GM19025 (cell line): ENCODE data around the gene NHLRC2.

Source experiments
- ATAC-seq: cut with Tn5 transposase; IDR thresholded peaks from one replicate; pipeline ENCODE4 v1.9.1; 2021; ENCODE audit warnings: mild to moderate bottlenecking, low read depth, moderate library complexity; ENCODE audit not compliant: unreplicated experiment

NHLRC2 gene

GRCh38 chr10:113899952-113900598 is 45.6 kb downstream of the NHLRC2 start:
- ATAC-seq = no peak

- ATAC-seq = no peak
Measured at GRCh38 chr10:113905756-113906155, 51.3 kb downstream of the NHLRC2 start.

- no peak for ATAC-seq
Measured at GRCh38 chr10:113907166-113907565, 52.7 kb downstream of the NHLRC2 start.

GRCh38 chr10:113908236-113908635 is 53.8 kb downstream of the NHLRC2 start:
- ATAC-seq = no peak

GRCh38 chr10:113911113-113911512 is 56.7 kb downstream of the NHLRC2 start:
- ATAC-seq = no peak

GRCh38 chr10:113911839-113912238 is 57.4 kb downstream of the NHLRC2 start:
- ATAC-seq = no peak

GRCh38 chr10:113912582-113912981 is 58.1 kb downstream of the NHLRC2 start:
- no peak for ATAC-seq

GRCh38 chr10:113914956-113915355 is 60.5 kb downstream of the NHLRC2 start:
- ATAC-seq = no peak

- no peak for ATAC-seq
Measured at GRCh38 chr10:113915540-113915939, 61.1 kb downstream of the NHLRC2 start.

- no peak for ATAC-seq
Measured at GRCh38 chr10:113916053-113916452, 61.6 kb downstream of the NHLRC2 start.

GRCh38 chr10:113917636-113918035 is 63.2 kb downstream of the NHLRC2 start:
- no peak for ATAC-seq

- no peak for ATAC-seq
Measured at GRCh38 chr10:113920114-113920513, 65.7 kb downstream of the NHLRC2 start.

GRCh38 chr10:113920875-113921274 is 66.4 kb downstream of the NHLRC2 start:
- ATAC-seq = no peak

- ATAC-seq = no peak
Measured at GRCh38 chr10:113921561-113922370, 67.3 kb downstream of the NHLRC2 start.

- no peak for ATAC-seq
Measured at GRCh38 chr10:113922787-113923570, 68.5 kb downstream of the NHLRC2 start.

GRCh38 chr10:113924186-113924585 is 69.7 kb downstream of the NHLRC2 start:
- no peak for ATAC-seq

- ATAC-seq = no peak
Measured at GRCh38 chr10:113924664-113925063, 70.2 kb downstream of the NHLRC2 start.

GRCh38 chr10:113927440-113927839 is 73.0 kb downstream of the NHLRC2 start:
- ATAC-seq = no peak

- ATAC-seq = no peak
Measured at GRCh38 chr10:113928830-113929229, 74.4 kb downstream of the NHLRC2 start.

GRCh38 chr10:113929522-113929921 is 75.1 kb downstream of the NHLRC2 start:
- ATAC-seq = no peak

GRCh38 chr10:113930482-113931057 is 76.1 kb downstream of the NHLRC2 start:
- no peak for ATAC-seq
